ENCODE results near the gene UBE2H. TPM values are rescaled to one million over a fixed set of nuclear protein-coding genes. Genes with fewer than 3 reads are reported as not detected.

The UBE2H gene
- total and polyA plus RNA-seq, 2 of the 4 experiments (the other 2 are of a cell fraction): 34.6 to 49.4 TPM

DNA sequence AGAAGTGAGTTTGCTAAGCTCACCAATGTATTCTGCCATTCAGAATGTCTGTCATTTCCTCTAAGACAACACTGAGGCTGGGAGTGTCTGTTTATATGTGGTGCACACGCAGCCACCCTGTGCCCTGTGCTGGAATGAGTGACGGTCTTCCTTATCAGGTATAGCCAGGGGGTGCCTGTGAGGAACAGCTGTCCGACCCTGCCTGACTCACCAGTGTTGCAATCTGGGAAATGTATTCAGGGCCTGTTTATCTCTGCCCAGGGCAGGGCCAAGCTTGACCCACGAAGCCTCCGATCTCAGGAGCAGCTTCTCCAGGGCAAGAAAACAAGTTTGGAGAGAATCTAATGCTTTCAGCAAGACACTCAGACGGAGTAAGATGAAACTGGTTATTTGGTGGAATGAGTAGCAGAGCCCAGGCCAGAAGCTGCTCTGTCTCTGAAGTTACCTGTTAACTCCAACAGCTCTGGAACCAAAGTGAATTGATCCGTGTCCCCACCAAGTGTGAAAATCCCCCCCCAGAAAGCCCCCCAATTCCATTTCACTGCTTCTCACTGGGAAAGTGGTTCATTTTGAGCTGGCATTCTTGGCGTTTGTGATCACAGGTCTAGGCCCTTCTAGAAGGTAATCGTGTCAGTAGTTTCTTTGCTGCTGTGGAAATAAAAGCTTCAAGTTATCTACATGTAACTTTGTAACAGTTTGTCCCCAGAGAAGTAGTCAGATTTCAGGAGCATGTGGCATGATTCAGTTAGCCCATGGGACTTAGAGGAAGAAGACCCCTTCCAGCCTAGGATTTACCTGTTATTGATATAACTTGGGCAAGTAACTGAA is 6.1 kb upstream of the UBE2H start:
- Histone ChIP-seq H3K4me1 (ENCODE audit: control insufficient read depth, insufficient read depth, low read length) (peaks cover 15% of the 10 kb centered on the region), H3K9ac (ENCODE audit: low read depth, low read length) (peak overlapping the region; percentile 39; the same call in 1 of the 2 replicates), H2BK5ac (ENCODE audit: low read depth, low read length, poor library complexity, severe bottlenecking) (peak overlapping the region; percentile 51), H2BK120ac (ENCODE audit: low read depth, low read length) (peak overlapping the region; percentile 86), H3K79me1 (ENCODE audit: low read depth in 1 of 2, low read length in 2 of 2) (no peaks in the 10 kb centered on the region; a peak in 1 of 4 replicates), H3K14ac (replicated peaks; ENCODE audit: low read depth, low read length) (peak overlapping the region; percentile 55), H2AFZ (replicated peaks; ENCODE audit: low read length, poor library complexity) (peak overlapping the region; percentile 85), H4K8ac (ENCODE audit: low read depth in 2 of 2, low read length in 2 of 2) (peak overlapping the region; percentile 19 to 79), H3K27ac (ENCODE audit: insufficient read depth, low read length) (peak overlapping the region; percentile 58), H2AK9ac (replicated peaks; ENCODE audit: low read depth, low read length, poor library complexity) (peak overlapping the region; percentile 84), H3K9me1 (ENCODE audit: insufficient read depth, low read length) (peaks cover 12% of the 10 kb centered on the region), H4K5ac (ENCODE audit: low read depth, low read length) (peak overlapping the region; percentile 59), H3K56ac (ENCODE audit: extremely low read depth, insufficient read depth, low read length) (peak overlapping the region; percentile 79; the same call in 1 of the 2 replicates), H3K36me3 (ENCODE audit: control insufficient read depth, insufficient read depth, low read length) (no peaks in the 10 kb centered on the region), H3K18ac (ENCODE audit: low read depth, low read length) (peak overlapping the region; percentile 67), H3K9me3 (ENCODE audit: control insufficient read depth, insufficient read depth, low read length) (no peaks in the 10 kb centered on the region), H4K20me1 (ENCODE audit: insufficient read depth, low read length) (no peaks in the 10 kb centered on the region), H3K4me3 (ENCODE audit: insufficient read depth, low read depth, low read length) (no peak overlapping the region), H2BK15ac (ENCODE audit: low read depth, low read length) (peak overlapping the region; percentile 93; the same call in 2 of the 3 replicates), H3K27me3 (ENCODE audit: control insufficient read depth, insufficient read depth, low read length) (no peaks in the 10 kb centered on the region), H3K4ac (ENCODE audit: low read depth, low read length) (peak overlapping the region; percentile 81), H2AK5ac (ENCODE audit: low read depth, low read length) (peak overlapping the region; percentile 56; the same call in 1 of the 2 replicates), H3K4me2 (ENCODE audit: low read depth, low read length) (peak overlapping the region; percentile 12), H3K23ac (ENCODE audit: low read depth, low read length) (peak overlapping the region; percentile 21), H4K91ac (ENCODE audit: insufficient read depth, low read depth, low read length) (peak overlapping the region; percentile 41), H2BK20ac (ENCODE audit: low read depth, low read length) (peak overlapping the region; percentile 68)
- intact Hi-C loops (cut with micrococcal nuclease) (no loop called here), dilution Hi-C loops (cut with HindIII; ENCODE audit: low sequenced_read_pairs, unreplicated experiment) (no loop called here), in situ Hi-C loops (cut with MboI; ENCODE audit: low sequenced_read_pairs) (no loop called here)
- ChIA-PET CTCF (interaction anchor here (0.8 kb wide), 1 partner anchor 34 kb away, joined by 3 read pairs; no protein-coding TSS in a partner anchor), POLR2A (ENCODE audit: unreplicated experiment) (no interaction called here)
- ATAC-seq (ENCODE audit: low read depth) (peak; percentile 93), DNase-seq (peak; percentile 91)
- BruUV-seq (replicated peaks): no TSS peak
- WGBS, 2 experiments (ENCODE audit: extremely low coverage in 2 of 2, insufficient read length in 1 of 2): 0% methylated on average over 2 of the region's 9 CpGs; no CpG with 5 or more reads in 1 of the 2 experiments
- peak; percentile 96 for TF ChIP-seq FOS (IDR thresholded peaks at IDR 0.05; ENCODE audit: low read depth, low read length)
- TF ChIP-seq RFX5 (IDR thresholded peaks at IDR 0.05; ENCODE audit: low read depth, low read length): no peak
- TF ChIP-seq MAZ (IDR thresholded peaks at IDR 0.05; ENCODE audit: borderline replicate concordance, low read depth, low read length): peak; percentile 50
- TF ChIP-seq BHLHE40 (IDR thresholded peaks at IDR 0.05; ENCODE audit: low read depth, low read length): peak; percentile 80
- peak; percentile 15; the same call in 1 of the 2 replicates for TF ChIP-seq SMC3 (IDR thresholded peaks at IDR 0.05; ENCODE audit: low read depth, low read length)
- TF ChIP-seq RCOR1 (IDR thresholded peaks at IDR 0.05; ENCODE audit: insufficient replicate concordance, low read length): peak; percentile 91
- TF ChIP-seq CEBPB (IDR thresholded peaks at IDR 0.05; ENCODE audit: low read depth, low read length): peak; percentile 99
- TF ChIP-seq RAD21 (IDR thresholded peaks at IDR 0.05; ENCODE audit: low read length): no peak
- TF ChIP-seq USF2 (IDR thresholded peaks at IDR 0.05; ENCODE audit: low read depth, low read length): no peak
- TF ChIP-seq NFE2L2 (IDR thresholded peaks at IDR 0.05; ENCODE audit: low read depth, low read length): peak; percentile 5; the same call in 1 of the 2 replicates

All from IMR-90 (cell line).